SK-N-SH (cell line): Measurements from ENCODE around the gene ARAF. TPM values are rescaled to one million over a fixed set of nuclear protein-coding genes. Genes with fewer than 3 reads are reported as not detected.

Experiments
- CTCF ChIA-PET: fragments of 300-600, 350-600 bp; formaldehyde crosslinking; extraction: SDS; loops from one replicate; lab custom pipeline; 2021; lab: Yijun Ruan, JAX
- POLR2A ChIA-PET: fragments of 350-600 bp; sonication (Branson Sonifier 250); formaldehyde crosslinking; extraction: SDS; loops from one replicate; lab custom pipeline; 2020; ENCODE audit warnings: antibody characterized with exemption, inconsistent platforms; lab: Yijun Ruan, JAX
- DNase-seq: peaks from one replicate; pipeline ENCODE4 v3.0.0; 2012
- H2AFZ ChIP-seq: fragments of 200-600 bp; sonication (generic); 2 replicates; pipeline ENCODE4 v1.8.1; 2016; ENCODE audit warnings: antibody characterized with exemption, mild to moderate bottlenecking, low read depth
- H3F3A ChIP-seq: fragments of 200-600 bp; sonication (generic); replicated peaks from 2 replicates; pipeline ENCODE3; 2016; ENCODE audit warnings: antibody characterized with exemption, mild to moderate bottlenecking; ENCODE audit not compliant: insufficient read depth
- H3K27ac ChIP-seq, 2 experiments: fragments of 200-500 bp in 1 of 2; fragments of 200-600 bp in 1 of 2; sonication (Bioruptor generic) in 1 of 2; sonication (generic), shearing (Covaris generic) in 1 of 2; 2 replicates each; pipeline versions ENCODE4 v1.5.1 to v1.6.1; 2014 to 2016; ENCODE audit warnings: low read depth in 2 of 2, inconsistent platforms in 1 of 2, low read length in 1 of 2, mild to moderate bottlenecking in 1 of 2, mixed read lengths in 1 of 2
- H3K27me3 ChIP-seq: fragments of 200-600 bp; sonication (generic), shearing (Covaris generic); 2 replicates; pipeline ENCODE4 v1.6.1; 2016; ENCODE audit warnings: mixed run types; ENCODE audit not compliant: insufficient read depth
- H3K36me3 ChIP-seq, 2 experiments: fragments of 200-500 bp in 1 of 2; fragments of 200-600 bp in 1 of 2; sonication (Bioruptor generic) in 1 of 2; sonication (generic) in 1 of 2; replicated peaks in 1 of 2; 2 replicates each; pipeline versions ENCODE3 to v1.5.1; 2014 to 2016; ENCODE audit warnings: low read length in 1 of 2, mild to moderate bottlenecking in 1 of 2; ENCODE audit not compliant: insufficient read depth in 2 of 2, control insufficient read depth in 1 of 2
- H3K4me1 ChIP-seq, 2 experiments: fragments of 200-500 bp in 1 of 2; fragments of 200-600 bp in 1 of 2; sonication (Bioruptor generic) in 1 of 2; sonication (generic), shearing (Covaris generic) in 1 of 2; 2 replicates each; pipeline versions ENCODE4 v1.5.1 to v1.6.1; 2014 to 2016; ENCODE audit warnings: low read depth in 1 of 2, low read length in 1 of 2, mixed run types in 1 of 2; ENCODE audit not compliant: insufficient read depth in 2 of 2, control insufficient read depth in 1 of 2
- H3K4me2 ChIP-seq: fragments of 200-600 bp; sonication (generic), shearing (Covaris generic); 2 replicates; pipeline ENCODE4 v1.6.1; 2017; ENCODE audit warnings: mixed run types
- H3K4me3 ChIP-seq, 2 experiments: fragments of 200-500 bp in 1 of 2; fragments of 200-600 bp in 1 of 2; sonication (Bioruptor generic) in 1 of 2; sonication (generic), shearing (Covaris generic) in 1 of 2; 2 replicates each; pipeline versions ENCODE4 v1.5.1 to v1.8.1; 2014 to 2016; ENCODE audit warnings: low read depth in 2 of 2, inconsistent platforms in 1 of 2, low read length in 1 of 2, mild to moderate bottlenecking in 1 of 2, mixed read lengths in 1 of 2, moderate library complexity in 1 of 2
- H3K79me2 ChIP-seq: fragments of 200-600 bp; sonication (generic); 2 replicates; pipeline ENCODE4 v1.8.1; 2017; ENCODE audit warnings: mild to moderate bottlenecking; ENCODE audit not compliant: insufficient read depth
- H3K9ac ChIP-seq: fragments of 200-600 bp; sonication (generic); 2 replicates; pipeline ENCODE4 v1.6.1; 2017; ENCODE audit warnings: mixed run types
- H3K9me2 ChIP-seq: fragments of 200-600 bp; sonication (generic); 2 replicates; pipeline ENCODE4 v1.6.1; 2017; ENCODE audit warnings: mixed run types
- H3K9me3 ChIP-seq: fragments of 200-600 bp; sonication (generic); 2 replicates; pipeline ENCODE4 v1.6.1; 2017; ENCODE audit warnings: mixed run types, mild to moderate bottlenecking, moderate library complexity
- H4K20me1 ChIP-seq: fragments of 200-600 bp; sonication (generic); 2 replicates; pipeline ENCODE4 v1.6.1; 2017; ENCODE audit warnings: mild to moderate bottlenecking, mixed run types; ENCODE audit not compliant: insufficient read depth
- CTCF ChIP-seq: fragments of 200-600 bp; sonication (generic); IDR thresholded peaks from 2 replicates; pipeline ENCODE4 v1.6.1; 2017; ENCODE audit warnings: antibody characterized with exemption, mild to moderate bottlenecking, moderate library complexity
- ELF1 ChIP-seq: IDR thresholded peaks from 2 replicates; pipeline ENCODE4 v1.4.0; 2012
- EP300 ChIP-seq, 2 experiments: IDR thresholded peaks; 2 replicates each; pipeline versions ENCODE4 v1.4.0 to v1.6.1; 2012; ENCODE audit warnings: borderline replicate concordance in 1 of 2, low read depth in 1 of 2, low read length in 1 of 2
- FOSL2 ChIP-seq: IDR thresholded peaks from 2 replicates; pipeline ENCODE4 v1.4.0; 2012; ENCODE audit warnings: low read depth, mild to moderate bottlenecking, moderate library complexity, borderline replicate concordance
- GABPA ChIP-seq: IDR thresholded peaks from 2 replicates; pipeline ENCODE4 v1.4.0; 2012; ENCODE audit warnings: low read depth, mild to moderate bottlenecking
- MAX ChIP-seq: IDR thresholded peaks from 2 replicates; pipeline ENCODE4 v1.4.0; 2012; ENCODE audit warnings: low read depth
- MEF2A ChIP-seq: IDR thresholded peaks from 2 replicates; pipeline ENCODE4 v1.4.0; 2012; ENCODE audit warnings: low read depth, borderline replicate concordance
- NFIC ChIP-seq: IDR thresholded peaks from 2 replicates; pipeline ENCODE4 v1.4.0; 2012; ENCODE audit warnings: borderline replicate concordance
- NRF1 ChIP-seq: IDR thresholded peaks from 2 replicates; pipeline ENCODE4 v1.6.1; 2012; ENCODE audit warnings: low read depth, mild to moderate bottlenecking, low read length
- RAD21 ChIP-seq: IDR thresholded peaks from 2 replicates; pipeline ENCODE4 v1.6.1; 2012; ENCODE audit warnings: mild to moderate bottlenecking, low read length
- RXRA ChIP-seq: IDR thresholded peaks from 2 replicates; pipeline ENCODE4 v1.4.0; 2012; ENCODE audit warnings: low read depth, mild to moderate bottlenecking, borderline replicate concordance
- TEAD4 ChIP-seq: IDR thresholded peaks from 2 replicates; pipeline ENCODE4 v1.4.0; 2012; ENCODE audit warnings: mild to moderate bottlenecking, borderline replicate concordance; ENCODE audit not compliant: insufficient read depth
- USF1 ChIP-seq: IDR thresholded peaks from 2 replicates; pipeline ENCODE4 v1.4.0; 2012; ENCODE audit warnings: low read depth, borderline replicate concordance
- USF2 ChIP-seq: fragments of 150-350 bp; IDR thresholded peaks from 2 replicates; pipeline ENCODE4 v1.6.1; 2017; ENCODE audit warnings: antibody characterized with exemption, low read length, low read depth, borderline replicate concordance
- ZBTB33 ChIP-seq: IDR thresholded peaks from 2 replicates; pipeline ENCODE4 v1.4.0; 2012; ENCODE audit warnings: low read depth, borderline replicate concordance
- WGBS: methylation state at CpG from one replicate; pipeline ENCODE4 v1.1.6; 2017; ENCODE audit warnings: low lambda C conversion rate; 5-methylcytosine and 5-hydroxymethylcytosine counted together
- polyA plus RNA-seq, 3 experiments: library from polyadenylated mRNA; depleted of rRNA; stranded (reverse); fragments of >200 nt; gene quantifications; 2 replicates each; pipeline ENCODE4 v1.2.3, GENCODE V29; 2012

Gene ARAF
- polyA plus RNA-seq, 1 of the 3 experiments (the other 2 are of a cell fraction), result 48.6 TPM

GRCh38 chrX:47568656-47569295, 7.8 kb downstream of the ARAF start:
- peaks cover under 1% of the 10 kb centered on the region; the same call in 1 of the 2 replicates for H3K79me2 ChIP-seq
- POLR2A ChIA-PET, result no interaction called here
- 63% methylated on average over 4 of the region's 13 CpGs for WGBS
- no peak overlapping the region for H3K9ac ChIP-seq
- no peaks in the 10 kb centered on the region for H3K9me2 ChIP-seq
- CTCF ChIA-PET, result interaction anchor here (1.0 to 1.1 kb wide), 2 partner anchors 45 to 76 kb away, joined by 3 read pairs; no protein-coding TSS in a partner anchor
- peaks cover 11% of the 10 kb centered on the region; the same call in 1 of the 2 replicates for H3K27me3 ChIP-seq
- no peak overlapping the region for H3K27ac ChIP-seq
- no peaks in the 10 kb centered on the region for H3K9me3 ChIP-seq
- H3K4me2 ChIP-seq, result no peak overlapping the region
- TF ChIP-seq CTCF, result peak; percentile 49
- no peak for TF ChIP-seq GABPA
- H3K36me3 ChIP-seq, result peaks cover 0 to 31% of the 10 kb centered on the region in 2 experiments
- peaks cover 3% of the 10 kb centered on the region for H3F3A ChIP-seq
- H2AFZ ChIP-seq, result no peak overlapping the region
- peak; percentile 68 for DNase-seq
- no peaks in the 10 kb centered on the region for H4K20me1 ChIP-seq
- H3K4me1 ChIP-seq, result no peaks in the 10 kb centered on the region
- no peak overlapping the region for H3K4me3 ChIP-seq

- Histone ChIP-seq H3K36me3 (peaks cover 0 to 24% of the 10 kb centered on the region in 2 experiments), H3K27me3 (peaks cover 11% of the 10 kb centered on the region; the same call in 1 of the 2 replicates), H3K79me2 (no peaks in the 10 kb centered on the region), H2AFZ (no peak overlapping the region), H3K9me2 (no peaks in the 10 kb centered on the region), H3K4me2 (no peak overlapping the region), H3K4me3 (no peak overlapping the region), H3K4me1 (no peaks in the 10 kb centered on the region), H4K20me1 (no peaks in the 10 kb centered on the region), H3K27ac (no peak overlapping the region), H3K9ac (no peak overlapping the region), H3K9me3 (no peaks in the 10 kb centered on the region), H3F3A (peaks cover 3% of the 10 kb centered on the region)
- TF ChIP-seq FOSL2 (no peak), EP300 (IDR thresholded peaks at IDR 0.05; ENCODE audit: borderline replicate concordance in 1 of 2, low read depth in 1 of 2, low read length in 1 of 2) (no peak), RXRA (no peak), NRF1 (no peak)
- 65% methylated on average over 8 of the region's 8 CpGs for whole genome bisulfite sequencing
- CTCF ChIA-PET, result interaction anchor here (1.0 kb wide), 1 partner anchor 12 kb away, joined by 3 read pairs; the partner anchor contains the start of gene TIMP1
- DNase-seq, result no peak
- POLR2A ChIA-PET, result no interaction called here
Measured at GRCh38 chrX:47570794-47571193, 9.8 kb downstream of the ARAF start.

- H3K27ac ChIP-seq, result no peak overlapping the region
- no peak overlapping the region for H3K4me2 ChIP-seq
- H3K9ac ChIP-seq, result no peak overlapping the region
- H3K4me1 ChIP-seq, result no peaks in the 10 kb centered on the region
- peaks cover 3% of the 10 kb centered on the region for H3F3A ChIP-seq
- no peak overlapping the region for H2AFZ ChIP-seq
- H3K79me2 ChIP-seq, result no peaks in the 10 kb centered on the region
- H3K27me3 ChIP-seq, result peaks cover 11% of the 10 kb centered on the region; the same call in 1 of the 2 replicates
- H3K4me3 ChIP-seq, result no peak overlapping the region
- WGBS, result 80% methylated on average over 6 of the region's 11 CpGs
- H3K9me2 ChIP-seq, result no peaks in the 10 kb centered on the region
- DNase-seq, result no peak
- ChIA-PET POLR2A (no interaction called here), CTCF (no interaction called here)
- no peaks in the 10 kb centered on the region for H4K20me1 ChIP-seq
- no peaks in the 10 kb centered on the region for H3K9me3 ChIP-seq
- H3K36me3 ChIP-seq, result peaks cover 0 to 23% of the 10 kb centered on the region in 2 experiments
- TF ChIP-seq MAX (no peak), TEAD4 (no peak), ELF1 (no peak), RAD21 (no peak), MEF2A (no peak), USF1 (no peak), USF2 (no peak), ZBTB33 (no peak), NFIC (no peak)
Measured at GRCh38 chrX:47571215-47571614, 10.2 kb downstream of the ARAF start.
